ENCODE results near the gene UPF1.

Gene UPF1

DNA sequence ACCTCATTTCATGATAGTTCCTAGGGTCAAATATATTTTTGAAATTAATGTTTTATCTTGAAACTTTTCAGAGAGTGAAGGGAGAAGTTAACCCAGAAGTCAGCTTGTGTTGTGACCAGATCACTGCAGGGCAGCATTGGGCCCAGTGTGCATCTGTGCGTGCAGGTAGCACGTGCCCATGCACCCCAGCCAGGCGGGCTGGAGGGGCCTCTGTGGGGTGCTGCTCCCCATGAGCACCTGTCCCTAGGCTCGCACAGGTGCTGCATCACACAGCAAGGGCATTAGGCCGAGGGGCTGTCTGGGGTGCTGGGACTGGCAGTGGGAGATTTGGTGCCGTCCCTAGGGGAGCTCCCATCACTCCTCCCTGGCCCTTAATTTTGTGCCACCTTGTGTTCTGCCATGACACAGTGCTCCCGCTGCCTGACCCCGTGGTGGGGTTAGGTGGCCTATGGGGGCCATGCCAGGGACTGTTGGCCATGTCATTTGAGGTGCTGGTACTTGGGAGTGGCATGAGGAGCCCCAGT is 13.1 kb downstream of the UPF1 start:
- H3K27me3 ChIP-seq (ENCODE audit: control insufficient read depth, insufficient read depth, low read length) = no peaks in the 10 kb centered on the region
- peaks cover 14% of the 10 kb centered on the region for H3K36me3 ChIP-seq (ENCODE audit: control insufficient read depth, insufficient read depth, low read length)
- H3K9ac ChIP-seq (ENCODE audit: low read depth, low read length) = no peak overlapping the region
- H3K4me1 ChIP-seq (ENCODE audit: control insufficient read depth, insufficient read depth, low read length) = peaks cover 3% of the 10 kb centered on the region
- H3K4me3 ChIP-seq (ENCODE audit: low read depth, low read length) = no peak overlapping the region
- H3K9me3 ChIP-seq (ENCODE audit: control insufficient read depth, insufficient read depth, low read length) = no peaks in the 10 kb centered on the region

DNA sequence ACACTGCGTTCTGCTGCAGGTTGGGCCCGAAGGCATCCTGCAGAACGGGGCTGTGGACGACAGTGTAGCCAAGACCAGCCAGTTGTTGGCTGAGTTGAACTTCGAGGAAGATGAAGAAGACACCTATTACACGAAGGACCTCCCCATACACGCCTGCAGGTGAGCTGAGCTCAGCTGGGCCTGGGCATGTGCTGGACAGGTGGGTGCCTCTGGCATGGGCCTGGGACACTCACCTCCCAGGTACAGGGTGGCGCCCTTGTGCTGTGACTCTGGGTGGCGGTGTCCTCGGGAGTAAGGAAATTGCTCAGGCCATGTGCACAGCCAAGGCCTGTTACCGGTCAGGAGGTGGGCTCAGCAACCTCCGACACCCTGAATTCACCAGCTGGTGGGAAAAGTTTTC is 14.2 kb downstream of the UPF1 start:
- H3K27me3 ChIP-seq (ENCODE audit: control insufficient read depth, insufficient read depth, low read length) = no peaks in the 10 kb centered on the region
- no peaks in the 10 kb centered on the region for H3K9me3 ChIP-seq (ENCODE audit: control insufficient read depth, insufficient read depth, low read length)
- H3K9ac ChIP-seq (ENCODE audit: low read depth, low read length) = no peak overlapping the region
- H3K4me3 ChIP-seq (ENCODE audit: low read depth, low read length) = no peak overlapping the region
- peaks cover 3% of the 10 kb centered on the region for H3K4me1 ChIP-seq (ENCODE audit: control insufficient read depth, insufficient read depth, low read length)
- H3K36me3 ChIP-seq (ENCODE audit: control insufficient read depth, insufficient read depth, low read length) = peaks cover 24% of the 10 kb centered on the region

DNA sequence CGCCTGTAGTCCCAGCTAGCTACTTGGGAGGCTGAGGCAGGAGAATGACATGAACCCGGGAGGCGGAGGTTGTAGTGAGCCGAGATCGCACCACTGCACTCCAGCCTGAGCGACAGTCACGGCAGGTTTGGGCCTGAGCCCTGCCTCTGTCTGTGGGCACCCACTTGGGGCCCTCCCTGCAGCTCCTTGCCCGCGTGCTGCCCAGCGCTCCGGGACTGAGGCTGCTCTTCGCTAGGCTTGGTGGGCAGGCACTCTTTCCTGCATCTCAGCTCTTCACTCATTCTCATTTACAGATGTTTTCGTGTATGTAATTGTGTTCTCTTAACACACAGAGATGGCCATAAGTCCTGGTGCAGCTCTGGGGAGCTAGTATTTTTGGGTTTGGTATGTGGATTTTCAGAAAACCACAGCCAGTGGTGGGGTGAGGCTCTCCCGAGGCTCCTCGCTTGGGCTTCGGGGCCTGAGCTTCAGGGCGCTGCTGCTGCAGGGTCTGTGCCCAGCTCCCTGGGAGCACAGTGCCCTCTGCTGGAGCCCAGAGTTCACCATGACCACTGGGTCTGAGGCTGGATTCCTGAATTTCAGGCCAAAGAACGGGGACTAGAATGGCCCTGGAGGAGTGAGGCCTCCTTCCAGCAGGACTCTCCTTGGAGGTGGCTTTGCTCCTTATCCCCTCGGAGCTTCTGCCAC is 15.2 kb downstream of the UPF1 start:
- H3K9ac ChIP-seq (ENCODE audit: low read depth, low read length) = no peak overlapping the region
- no peaks in the 10 kb centered on the region for H3K9me3 ChIP-seq (ENCODE audit: control insufficient read depth, insufficient read depth, low read length)
- H3K36me3 ChIP-seq (ENCODE audit: control insufficient read depth, insufficient read depth, low read length) = peaks cover 32% of the 10 kb centered on the region
- no peaks in the 10 kb centered on the region for H3K4me1 ChIP-seq (ENCODE audit: control insufficient read depth, insufficient read depth, low read length)
- no peak overlapping the region for H3K4me3 ChIP-seq (ENCODE audit: low read depth, low read length)
- no peaks in the 10 kb centered on the region for H3K27me3 ChIP-seq (ENCODE audit: control insufficient read depth, insufficient read depth, low read length)

DNA sequence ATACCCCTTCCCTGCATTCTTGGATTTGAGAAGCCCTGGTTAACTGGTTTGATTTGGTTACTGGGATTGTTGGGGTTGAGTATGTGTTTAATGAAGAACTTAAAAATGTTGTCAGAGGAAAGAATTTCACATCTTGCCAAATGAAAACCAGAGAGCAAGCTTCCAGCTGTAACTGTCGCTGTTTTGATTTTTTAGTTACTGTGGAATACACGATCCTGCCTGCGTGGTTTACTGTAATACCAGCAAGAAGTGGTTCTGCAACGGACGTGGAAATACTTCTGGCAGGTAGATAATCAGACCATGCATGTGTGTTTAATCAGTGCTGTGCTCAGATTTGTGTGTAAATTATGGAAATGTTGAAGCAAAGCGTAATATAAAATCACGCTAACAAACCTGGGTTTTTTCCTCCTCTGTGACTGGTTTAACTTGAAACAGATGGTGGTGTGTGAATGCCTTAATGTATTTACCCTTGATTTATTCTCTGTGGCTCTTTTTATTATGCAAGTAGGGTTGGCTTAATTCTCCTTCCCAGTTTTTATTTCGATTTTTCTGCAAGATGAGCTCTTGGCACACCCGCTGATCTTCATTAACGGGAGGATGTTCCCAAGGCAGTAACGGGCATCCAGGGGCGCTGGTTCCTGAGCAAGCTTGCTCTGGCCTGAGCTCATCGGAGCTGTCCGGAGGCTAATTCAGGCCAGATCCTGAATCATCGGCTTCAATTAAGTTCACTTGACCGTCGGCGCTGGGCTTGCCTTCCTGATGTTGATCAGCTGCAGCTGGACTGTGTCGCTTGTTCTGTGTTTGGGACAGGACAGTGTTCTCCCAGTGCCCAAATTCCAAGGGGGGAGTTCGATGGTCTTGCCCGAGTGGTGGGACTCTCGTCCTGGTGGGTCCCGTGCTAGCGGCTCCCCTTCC is 16.0 kb downstream of the UPF1 start:
- Histone ChIP-seq H3K9ac (ENCODE audit: low read depth, low read length) (no peak overlapping the region), H3K36me3 (ENCODE audit: control insufficient read depth, insufficient read depth, low read length) (peaks cover 38% of the 10 kb centered on the region), H3K9me3 (ENCODE audit: control insufficient read depth, insufficient read depth, low read length) (no peaks in the 10 kb centered on the region), H3K4me3 (ENCODE audit: low read depth, low read length) (no peak overlapping the region), H3K4me1 (ENCODE audit: control insufficient read depth, insufficient read depth, low read length) (no peaks in the 10 kb centered on the region), H3K27me3 (ENCODE audit: control insufficient read depth, insufficient read depth, low read length) (no peaks in the 10 kb centered on the region)

DNA sequence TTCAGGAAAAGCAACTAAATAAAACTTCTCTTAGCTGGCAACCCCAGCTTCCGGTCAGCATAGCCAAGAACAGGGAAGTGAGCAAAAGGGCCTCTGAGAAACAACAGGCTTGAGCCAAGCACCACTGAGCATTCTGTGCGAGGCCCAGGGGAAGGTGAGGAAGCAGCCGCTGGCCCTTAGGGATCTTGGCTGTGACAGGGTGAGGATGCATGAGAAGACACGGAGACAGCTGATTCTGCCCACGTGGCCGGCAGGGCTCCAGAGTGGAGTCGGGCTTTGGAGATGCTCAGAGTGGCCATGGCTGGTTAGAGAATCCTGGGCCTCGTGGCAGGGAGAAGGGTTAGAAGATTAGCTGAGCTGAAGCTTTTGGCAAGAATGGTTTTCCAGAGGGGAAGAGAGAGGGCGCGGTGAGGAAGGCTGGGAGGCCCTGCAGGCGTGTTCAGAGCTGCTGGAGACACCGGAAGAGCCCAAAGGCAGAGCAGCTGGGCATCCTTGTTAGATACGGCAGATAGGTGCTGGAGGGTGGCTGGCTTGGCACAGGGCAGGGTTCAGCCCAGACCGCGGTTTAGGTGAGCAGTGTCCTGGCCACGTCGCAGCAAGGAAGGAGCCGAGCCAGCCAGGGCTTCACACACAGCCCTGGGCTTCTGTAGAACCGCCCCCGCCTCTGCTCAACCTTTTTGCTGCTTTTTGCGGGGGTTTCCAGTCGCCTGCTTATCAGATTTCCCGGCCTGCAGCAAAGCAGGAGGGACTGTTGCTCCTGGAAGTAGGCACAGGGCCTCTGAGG is 17.3 kb downstream of the UPF1 start:
- Histone ChIP-seq H3K36me3 (ENCODE audit: control insufficient read depth, insufficient read depth, low read length) (peaks cover 50% of the 10 kb centered on the region), H3K4me3 (ENCODE audit: low read depth, low read length) (no peak overlapping the region), H3K9me3 (ENCODE audit: control insufficient read depth, insufficient read depth, low read length) (no peaks in the 10 kb centered on the region), H3K9ac (ENCODE audit: low read depth, low read length) (no peak overlapping the region), H3K27me3 (ENCODE audit: control insufficient read depth, insufficient read depth, low read length) (no peaks in the 10 kb centered on the region), H3K4me1 (ENCODE audit: control insufficient read depth, insufficient read depth, low read length) (no peaks in the 10 kb centered on the region)

DNA sequence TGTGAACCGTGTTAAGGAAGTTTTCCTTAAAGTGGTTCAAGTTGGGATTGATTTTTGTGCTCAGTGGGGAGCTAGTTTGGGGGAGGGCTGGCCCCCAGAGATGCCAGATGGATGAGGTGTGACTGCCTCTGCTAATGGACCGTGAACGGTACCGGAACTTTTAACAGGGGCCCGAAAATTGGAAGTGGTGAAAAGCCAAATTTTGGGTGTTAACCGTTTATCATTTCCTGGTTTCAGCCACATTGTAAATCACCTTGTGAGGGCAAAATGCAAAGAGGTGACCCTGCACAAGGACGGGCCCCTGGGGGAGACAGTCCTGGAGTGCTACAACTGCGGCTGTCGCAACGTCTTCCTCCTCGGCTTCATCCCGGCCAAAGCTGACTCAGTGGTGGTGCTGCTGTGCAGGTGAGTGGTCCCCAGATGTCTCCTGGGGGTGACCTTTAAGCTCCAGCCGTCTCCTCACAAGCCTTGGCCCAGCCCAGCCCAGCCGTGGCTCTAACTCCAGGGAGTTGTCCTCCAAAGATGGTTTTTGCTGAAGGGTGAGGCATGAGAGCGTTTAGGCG is 18.2 kb downstream of the UPF1 start:
- Histone ChIP-seq H3K4me3 (ENCODE audit: low read depth, low read length) (no peak overlapping the region), H3K9me3 (ENCODE audit: control insufficient read depth, insufficient read depth, low read length) (no peaks in the 10 kb centered on the region), H3K9ac (ENCODE audit: low read depth, low read length) (no peak overlapping the region), H3K27me3 (ENCODE audit: control insufficient read depth, insufficient read depth, low read length) (no peaks in the 10 kb centered on the region), H3K36me3 (ENCODE audit: control insufficient read depth, insufficient read depth, low read length) (peaks cover 59% of the 10 kb centered on the region), H3K4me1 (ENCODE audit: control insufficient read depth, insufficient read depth, low read length) (no peaks in the 10 kb centered on the region)

DNA sequence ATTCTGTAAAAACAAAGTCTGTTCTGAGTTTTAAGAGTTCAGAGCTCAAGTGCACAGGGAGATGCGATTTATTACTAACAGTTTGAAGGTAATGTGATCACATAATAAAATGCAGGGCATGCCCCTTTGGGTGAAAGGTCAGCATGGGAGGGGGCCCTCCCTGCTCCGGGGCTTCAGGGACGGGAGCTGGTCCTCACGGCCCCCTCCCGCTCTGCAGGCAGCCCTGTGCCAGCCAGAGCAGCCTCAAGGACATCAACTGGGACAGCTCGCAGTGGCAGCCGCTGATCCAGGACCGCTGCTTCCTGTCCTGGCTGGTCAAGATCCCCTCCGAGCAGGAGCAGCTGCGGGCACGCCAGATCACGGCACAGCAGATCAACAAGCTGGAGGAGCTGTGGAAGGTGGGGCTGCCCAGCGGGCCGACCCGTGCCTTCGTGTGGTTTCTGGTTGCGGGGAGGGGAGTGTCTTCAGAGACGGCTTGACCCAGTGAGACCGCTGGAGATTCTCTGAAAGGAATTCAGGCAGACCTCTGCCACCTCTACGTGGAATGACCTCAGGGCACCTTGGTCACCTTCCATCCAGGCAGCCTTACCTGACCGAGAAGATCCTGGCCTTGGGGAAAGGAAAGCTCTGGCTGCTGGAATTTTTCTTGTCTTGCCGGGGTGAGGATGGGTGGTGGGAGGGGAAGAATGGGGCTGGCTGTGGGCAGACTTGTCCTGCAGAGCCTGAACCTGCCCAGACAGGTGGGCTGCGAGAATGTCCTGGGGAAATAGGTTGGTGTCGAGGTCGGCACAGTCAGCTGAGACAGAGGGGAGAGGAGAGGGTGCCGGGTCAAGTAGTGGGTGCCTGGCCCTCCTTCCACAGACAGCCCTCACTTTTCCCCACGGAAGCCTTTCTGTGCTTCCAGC is 19.0 kb downstream of the UPF1 start:
- no peaks in the 10 kb centered on the region for H3K4me1 ChIP-seq (ENCODE audit: control insufficient read depth, insufficient read depth, low read length)
- no peaks in the 10 kb centered on the region for H3K27me3 ChIP-seq (ENCODE audit: control insufficient read depth, insufficient read depth, low read length)
- peaks cover 67% of the 10 kb centered on the region for H3K36me3 ChIP-seq (ENCODE audit: control insufficient read depth, insufficient read depth, low read length)
- no peaks in the 10 kb centered on the region for H3K9me3 ChIP-seq (ENCODE audit: control insufficient read depth, insufficient read depth, low read length)
- H3K4me3 ChIP-seq (ENCODE audit: low read depth, low read length) = no peak overlapping the region
- no peak overlapping the region for H3K9ac ChIP-seq (ENCODE audit: low read depth, low read length)

DNA sequence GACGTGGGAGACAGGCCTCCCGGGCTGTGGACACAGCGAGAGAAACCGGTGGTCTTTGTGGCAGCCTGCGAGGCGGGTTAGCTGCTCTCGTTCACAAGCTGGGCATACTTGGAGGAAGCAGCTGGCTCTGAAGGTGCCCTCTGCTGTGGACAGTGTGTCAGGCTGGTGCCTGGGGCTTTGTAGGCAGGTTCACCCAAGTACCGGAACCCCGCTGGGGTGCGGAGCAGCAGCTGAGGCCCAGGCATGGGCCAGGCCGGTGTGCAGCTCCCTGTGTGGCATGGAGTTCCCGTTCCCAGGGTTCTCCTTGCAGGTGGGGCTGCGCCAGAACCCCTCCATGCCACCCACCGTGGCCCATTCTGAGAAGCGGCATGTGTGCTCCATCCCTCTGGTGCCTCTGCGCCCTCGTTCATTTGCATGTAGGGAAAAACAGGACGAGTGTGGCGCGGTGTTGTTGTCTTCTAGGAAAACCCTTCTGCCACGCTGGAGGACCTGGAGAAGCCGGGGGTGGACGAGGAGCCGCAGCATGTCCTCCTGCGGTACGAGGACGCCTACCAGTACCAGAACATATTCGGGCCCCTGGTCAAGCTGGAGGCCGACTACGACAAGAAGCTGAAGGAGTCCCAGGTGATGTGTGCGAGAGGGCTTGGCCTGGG is 20.0 kb downstream of the UPF1 start:
- no peaks in the 10 kb centered on the region for H3K4me1 ChIP-seq (ENCODE audit: control insufficient read depth, insufficient read depth, low read length)
- H3K36me3 ChIP-seq (ENCODE audit: control insufficient read depth, insufficient read depth, low read length) = peaks cover 77% of the 10 kb centered on the region
- H3K9ac ChIP-seq (ENCODE audit: low read depth, low read length) = no peak overlapping the region
- no peak overlapping the region for H3K4me3 ChIP-seq (ENCODE audit: low read depth, low read length)
- no peaks in the 10 kb centered on the region for H3K27me3 ChIP-seq (ENCODE audit: control insufficient read depth, insufficient read depth, low read length)
- H3K9me3 ChIP-seq (ENCODE audit: control insufficient read depth, insufficient read depth, low read length) = no peaks in the 10 kb centered on the region

DNA sequence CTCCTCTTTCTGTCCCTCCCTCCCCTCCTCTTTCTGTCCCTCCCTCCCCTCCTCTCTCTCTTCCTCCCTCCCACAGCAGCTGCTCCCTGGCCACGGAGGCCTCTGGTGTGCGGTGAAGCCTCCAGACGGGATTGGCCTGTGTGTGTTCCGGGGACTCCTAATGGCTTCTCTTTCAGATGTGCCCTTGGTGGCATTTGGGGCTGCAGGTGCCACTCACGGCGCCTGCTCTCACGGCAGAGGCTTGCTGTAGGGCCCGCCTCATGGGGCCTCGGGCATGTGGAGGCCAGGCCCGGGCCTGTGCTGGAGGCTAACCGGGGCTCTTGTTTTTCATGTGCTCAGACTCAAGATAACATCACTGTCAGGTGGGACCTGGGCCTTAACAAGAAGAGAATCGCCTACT is 20.9 kb downstream of the UPF1 start:
- no peaks in the 10 kb centered on the region for H3K4me1 ChIP-seq (ENCODE audit: control insufficient read depth, insufficient read depth, low read length)
- H3K27me3 ChIP-seq (ENCODE audit: control insufficient read depth, insufficient read depth, low read length) = no peaks in the 10 kb centered on the region
- peaks cover 85% of the 10 kb centered on the region for H3K36me3 ChIP-seq (ENCODE audit: control insufficient read depth, insufficient read depth, low read length)
- H3K9ac ChIP-seq (ENCODE audit: low read depth, low read length) = no peak overlapping the region
- H3K9me3 ChIP-seq (ENCODE audit: control insufficient read depth, insufficient read depth, low read length) = no peaks in the 10 kb centered on the region
- no peak overlapping the region for H3K4me3 ChIP-seq (ENCODE audit: low read depth, low read length)

DNA sequence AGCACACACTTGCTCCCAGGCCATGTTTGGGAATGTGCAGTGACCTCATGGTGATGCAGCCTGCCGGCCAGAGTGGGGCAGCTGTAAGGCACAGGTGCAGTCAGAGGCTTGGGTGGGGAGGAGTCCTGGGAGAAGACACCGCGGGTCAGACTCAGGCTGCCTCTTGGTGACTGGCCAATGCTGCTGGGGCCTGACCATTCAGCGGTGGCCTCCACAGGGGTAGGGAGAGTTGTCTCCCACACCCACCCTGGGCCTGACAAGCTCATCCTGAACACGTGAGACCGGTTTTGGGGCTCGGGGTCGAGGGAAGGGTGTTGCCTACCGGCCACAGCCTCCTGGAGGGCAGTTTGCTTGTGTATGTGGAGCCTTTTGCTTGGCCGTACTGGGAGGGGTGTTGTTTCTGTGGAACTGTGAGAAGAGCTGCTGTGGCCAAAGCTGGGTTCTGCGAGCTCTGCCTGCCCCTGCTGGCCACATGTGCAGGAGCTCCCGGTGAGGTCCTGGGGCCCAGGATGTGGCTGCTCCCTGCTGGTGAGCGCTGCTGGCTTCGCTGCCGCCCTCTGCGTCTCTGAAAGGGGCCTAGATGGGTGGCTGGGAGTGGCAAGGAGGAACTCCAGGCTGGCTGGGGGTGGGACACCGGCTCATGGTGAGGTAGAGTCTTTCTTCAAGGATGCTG is 22.1 kb downstream of the UPF1 start:
- Histone ChIP-seq H3K9me3 (ENCODE audit: control insufficient read depth, insufficient read depth, low read length) (no peaks in the 10 kb centered on the region), H3K36me3 (ENCODE audit: control insufficient read depth, insufficient read depth, low read length) (peaks cover 87% of the 10 kb centered on the region), H3K27me3 (ENCODE audit: control insufficient read depth, insufficient read depth, low read length) (no peaks in the 10 kb centered on the region), H3K4me3 (ENCODE audit: low read depth, low read length) (no peak overlapping the region), H3K9ac (ENCODE audit: low read depth, low read length) (no peak overlapping the region), H3K4me1 (ENCODE audit: control insufficient read depth, insufficient read depth, low read length) (no peaks in the 10 kb centered on the region)
